Measurements from ENCODE around the gene FANCI. TPM values are rescaled to one million over a fixed set of nuclear protein-coding genes. Genes with fewer than 3 reads are reported as not detected.

FANCI gene
- total RNA-seq, 1 experiment from 2014 or later: 112 TPM

- intact Hi-C loops (cut with micrococcal nuclease): no loop called here
- ChIA-PET RAD21 (ENCODE audit: low non-redundant PET in 1 of 2, low total read pairs in 2 of 2, uncharacterized antibody in 2 of 2, unreplicated experiment in 2 of 2) (no interaction called here), POLR2A (no interaction called here), CTCF (interaction anchor here (1.4 kb wide), 1 partner anchor 21 kb away, joined by 4 read pairs; no protein-coding TSS in a partner anchor)
- Histone ChIP-seq H3K36me3 (ENCODE audit: control insufficient read depth in 1 of 2, insufficient read depth in 2 of 2, low read length in 2 of 2) (no peaks in the 10 kb centered on the region), H2AFZ (ENCODE audit: low read depth, low read length, poor library complexity, severe bottlenecking) (no peak overlapping the region), H3K79me2 (ENCODE audit: insufficient read depth, low read length) (no peaks in the 10 kb centered on the region), H3K4me3 (replicated peaks in 1 of 2; ENCODE audit: low read depth in 1 of 2, low read length in 2 of 2) (no peak overlapping the region), H3K9me3 (ENCODE audit: control insufficient read depth in 1 of 2, insufficient read depth in 1 of 2, low read depth in 1 of 2, low read length in 2 of 2) (no peaks in the 10 kb centered on the region), H3K27ac (ENCODE audit: low read depth, low read length) (no peak overlapping the region), H3K27me3 (ENCODE audit: insufficient read depth, low read length) (no peaks in the 10 kb centered on the region), H3K4me1 (ENCODE audit: control insufficient read depth in 1 of 2, insufficient read depth in 2 of 2, low read length in 2 of 2) (peaks cover 17% of the 10 kb centered on the region in 2 experiments), H3K9me2 (ENCODE audit: insufficient read depth) (no peaks in the 10 kb centered on the region), H3K9ac (ENCODE audit: low read length) (no peak overlapping the region), H4K20me1 (ENCODE audit: insufficient read depth) (no peaks in the 10 kb centered on the region), H3K4me2 (ENCODE audit: low read length) (no peak overlapping the region)
- BruUV-seq (replicated peaks): no TSS peak
- no peak for ATAC-seq
- DNase-seq (ENCODE audit: low read depth, low spot score): no peak
- TF ChIP-seq ELF1 (IDR thresholded peaks at IDR 0.05; ENCODE audit: borderline replicate concordance, low read depth): no peak
- no peak for TF ChIP-seq SIN3A (IDR thresholded peaks at IDR 0.05; ENCODE audit: low read depth)
- TF ChIP-seq EZH2 (IDR thresholded peaks at IDR 0.05): no peak
- TF ChIP-seq FOSL1 (IDR thresholded peaks at IDR 0.05; ENCODE audit: low read depth): no peak
- TF ChIP-seq CEBPB (IDR thresholded peaks at IDR 0.05; ENCODE audit: low read depth): no peak
- no peak for TF ChIP-seq EZH2phosphoT487 (IDR thresholded peaks at IDR 0.05; ENCODE audit: borderline replicate concordance)
- no peak for TF ChIP-seq SRF (IDR thresholded peaks at IDR 0.05; ENCODE audit: low read depth)
- no peak for TF ChIP-seq CBX3 (IDR thresholded peaks at IDR 0.05; ENCODE audit: low read depth)
These were observed 44.8 kb upstream of the FANCI start for GRCh38 chr15:89198934-89199333.

- peaks cover 17% of the 10 kb centered on the region in 2 experiments for H3K4me1 ChIP-seq (ENCODE audit: control insufficient read depth in 1 of 2, insufficient read depth in 2 of 2, low read length in 2 of 2)
- RAD21 ChIA-PET (ENCODE audit: low non-redundant PET in 1 of 2, low total read pairs in 2 of 2, uncharacterized antibody in 2 of 2, unreplicated experiment in 2 of 2): no interaction called here
- CTCF ChIA-PET: interaction anchor here (1.4 kb wide), 1 partner anchor 22 kb away, joined by 4 read pairs; no protein-coding TSS in a partner anchor
- no TSS peak for BruUV-seq (replicated peaks)
- H2AFZ ChIP-seq (ENCODE audit: low read depth, low read length, poor library complexity, severe bottlenecking): no peak overlapping the region
- H3K4me2 ChIP-seq (ENCODE audit: low read length): no peak overlapping the region
- H3K9me3 ChIP-seq (ENCODE audit: control insufficient read depth in 1 of 2, insufficient read depth in 1 of 2, low read depth in 1 of 2, low read length in 2 of 2): no peaks in the 10 kb centered on the region
- no peaks in the 10 kb centered on the region for H3K79me2 ChIP-seq (ENCODE audit: insufficient read depth, low read length)
- H3K27me3 ChIP-seq (ENCODE audit: insufficient read depth, low read length): no peaks in the 10 kb centered on the region
- no peaks in the 10 kb centered on the region for H4K20me1 ChIP-seq (ENCODE audit: insufficient read depth)
- no peaks in the 10 kb centered on the region for H3K36me3 ChIP-seq (ENCODE audit: control insufficient read depth in 1 of 2, insufficient read depth in 2 of 2, low read length in 2 of 2)
- intact Hi-C loops (cut with micrococcal nuclease): no loop called here
- POLR2A ChIA-PET: no interaction called here
- no peak overlapping the region for H3K27ac ChIP-seq (ENCODE audit: low read depth, low read length)
- no peak for ATAC-seq
- no peak overlapping the region for H3K9ac ChIP-seq (ENCODE audit: low read length)
- H3K9me2 ChIP-seq (ENCODE audit: insufficient read depth): no peaks in the 10 kb centered on the region
- H3K4me3 ChIP-seq (replicated peaks in 1 of 2; ENCODE audit: low read depth in 1 of 2, low read length in 2 of 2): no peak overlapping the region
- no peak for DNase-seq (ENCODE audit: low read depth, low spot score)
- TF ChIP-seq EGR1 (IDR thresholded peaks at IDR 0.05; ENCODE audit: low read depth): no peak
- no peak for TF ChIP-seq YY1 (IDR thresholded peaks at IDR 0.05; ENCODE audit: extremely low read depth, insufficient replicate concordance, low read depth, low read length)
- no peak for TF ChIP-seq ZFX (IDR thresholded peaks at IDR 0.05)
- TF ChIP-seq CTCF (IDR thresholded peaks at IDR 0.05 in 2 of 3, conservative IDR thresholded peaks at IDR 0.05 in 1 of 3; ENCODE audit: borderline replicate concordance in 1 of 3, insufficient read depth in 1 of 3, low read depth in 2 of 3, low read length in 2 of 3): no peak
- no peak for TF ChIP-seq JUND (IDR thresholded peaks at IDR 0.05)
- no peak for TF ChIP-seq POLR2A (IDR thresholded peaks at IDR 0.05; ENCODE audit: borderline replicate concordance, extremely low read depth, insufficient read depth, insufficient read length)
- TF ChIP-seq SIN3A (IDR thresholded peaks at IDR 0.05; ENCODE audit: low read depth): no peak
- TF ChIP-seq FOSL1 (IDR thresholded peaks at IDR 0.05; ENCODE audit: low read depth): no peak
- TF ChIP-seq ZBTB33 (IDR thresholded peaks at IDR 0.05; ENCODE audit: extremely low read depth, insufficient replicate concordance, low read length): no peak
- TF ChIP-seq SRF (IDR thresholded peaks at IDR 0.05; ENCODE audit: low read depth): no peak
- no peak for TF ChIP-seq ZNF274 (IDR thresholded peaks at IDR 0.05; ENCODE audit: low read depth, low read length)
- no peak for TF ChIP-seq SP1 (IDR thresholded peaks at IDR 0.05; ENCODE audit: low read depth)
- no peak for TF ChIP-seq MAX (IDR thresholded peaks at IDR 0.05)
- TF ChIP-seq CEBPB (IDR thresholded peaks at IDR 0.05; ENCODE audit: low read depth): no peak
These were observed 44.0 kb upstream of the FANCI start for GRCh38 chr15:89199746-89200145.
